ENCODE data around the gene TXNDC15. TPM values are rescaled to one million over a fixed set of nuclear protein-coding genes. Genes with fewer than 3 reads are reported as not detected.

TXNDC15 gene
- polyA plus RNA-seq, 1 donor (not counting 4 experiments of a cell fraction or from before 2014, with no cell fraction given): 31.4 TPM

- H2AFZ ChIP-seq (ENCODE audit: control insufficient read depth, low read length): no peak overlapping the region
- peaks cover 4% of the 10 kb centered on the region for H3K4me1 ChIP-seq (ENCODE audit: control insufficient read depth, extremely low read depth, insufficient read depth, low read length)
- H3K4me2 ChIP-seq (ENCODE audit: control insufficient read depth, extremely low read depth, insufficient read depth, low read depth, low read length): no peak overlapping the region
- FAIRE-seq: peak; percentile 5
- dilution Hi-C loops (cut with MboI; ENCODE audit: extremely low pct_ligation_motif_present, low sequenced_read_pairs): no loop called here
- H4K20me1 ChIP-seq (ENCODE audit: control insufficient read depth, extremely low read depth, insufficient read depth, low read length): no peaks in the 10 kb centered on the region
- H3K36me3 ChIP-seq (ENCODE audit: control insufficient read depth in 2 of 2, extremely low read depth in 1 of 2, insufficient read depth in 2 of 2, low read length in 2 of 2): no peaks in the 10 kb centered on the region
- no peak overlapping the region for H3K27ac ChIP-seq (ENCODE audit: control insufficient read depth, insufficient read depth, low read length)
- no peaks in the 10 kb centered on the region for H3K79me2 ChIP-seq (ENCODE audit: control insufficient read depth, insufficient read depth, low read length)
- TF ChIP-seq EZH2 (IDR thresholded peaks at IDR 0.05; ENCODE audit: low read length) (no peak), CTCF (optimal IDR thresholded peaks at IDR 0.05 in 1 of 3, IDR thresholded peaks at IDR 0.05 in 1 of 3, conservative IDR thresholded peaks at IDR 0.05 in 1 of 3; ENCODE audit: extremely low read depth in 1 of 3, insufficient read depth in 2 of 3, low read length in 3 of 3) (no peak)
- no peaks in the 10 kb centered on the region for H3K27me3 ChIP-seq (ENCODE audit: control insufficient read depth, extremely low read depth, insufficient read depth, low read length)
- no peaks in the 10 kb centered on the region for H3K9me1 ChIP-seq (ENCODE audit: control insufficient read depth, extremely low read depth, insufficient read depth, low read length)
- DNase-seq (ENCODE audit: low read depth, low spot score): no peak
- no peaks in the 10 kb centered on the region for H3K9me3 ChIP-seq (ENCODE audit: control insufficient read depth, low read depth, low read length)
- no peak overlapping the region for H3K4me3 ChIP-seq (ENCODE audit: control insufficient read depth in 2 of 3, extremely low read depth in 1 of 3, insufficient read depth in 2 of 3, low read depth in 1 of 3, low read length in 3 of 3)
- no peak overlapping the region for H3K9ac ChIP-seq (ENCODE audit: control insufficient read depth, extremely low read depth, insufficient read depth, low read length)
Measured at GRCh38 chr5:134949316-134949715, 75.1 kb downstream of the TXNDC15 start.

Small RNA genes lying within 50 kb of the gene (small RNA-seq; reads per million reads assigned to genes)
- gene MIR4461 (ENCODE audit: insufficient read length in 3 of 3, low read depth in 3 of 3, low replicate concordance in 1 of 3) (0 reads per million in 3 experiments), gene MTND3P25 (ENCODE audit: insufficient read length in 3 of 3, low read depth in 3 of 3, low replicate concordance in 1 of 3) (0.40 to 6.7 (median 2.3) reads per million in 3 experiments), gene MTND4LP30 (ENCODE audit: insufficient read length in 3 of 3, low read depth in 3 of 3, low replicate concordance in 1 of 3) (0 to 0.33 (median 0) reads per million in 3 experiments)

Other genes starting within 250 kb of the TXNDC15 start
- gene SAR1B, start 241.5 kb upstream of the TXNDC15 start, polyA plus RNA-seq: 36.1 to 56.1 TPM (median 39.2 TPM) in 3 replicates
- 14.2 to 19.2 TPM (median 18.3 TPM) in 3 replicates for gene SEC24A, start 225.6 kb upstream of the TXNDC15 start, polyA plus RNA-seq
- 10.0 to 19.9 TPM (median 13.0 TPM) in 3 replicates for gene CAMLG, start 135.8 kb upstream of the TXNDC15 start, polyA plus RNA-seq
- 18.7 to 39.0 TPM (median 25.2 TPM) in 3 replicates for gene DDX46, start 115.6 kb upstream of the TXNDC15 start, polyA plus RNA-seq
- 29.0 to 36.5 TPM (median 29.6 TPM) in 3 replicates for gene C5orf24, start 28.4 kb upstream of the TXNDC15 start, polyA plus RNA-seq
- 3.8 to 6.2 TPM (median 4.4 TPM) in 3 replicates for gene PCBD2, start 30.8 kb downstream of the TXNDC15 start, polyA plus RNA-seq
- gene CATSPER3, start 93.5 kb downstream of the TXNDC15 start, polyA plus RNA-seq: 0.10 to 0.31 TPM (median 0.22 TPM) in 3 replicates
- gene PITX1, start 159.9 kb downstream of the TXNDC15 start, polyA plus RNA-seq: 0.73 to 2.3 TPM (median 1.7 TPM) in 3 replicates